CD14-positive monocyte (primary cell): ENCODE results near the gene RASAL3. TPM values are rescaled to one million over a fixed set of nuclear protein-coding genes. Genes with fewer than 3 reads are reported as not detected.

Source experiments
- DNase-seq, 3 donors: peaks; one replicate each; pipeline ENCODE4 v3.0.0-alpha.2; 2011 to 2022
- H2AFZ ChIP-seq: 2 replicates; pipeline ENCODE4 v1.6.0; 2012; ENCODE audit warnings: mild to moderate bottlenecking, low read depth, low read length, inconsistent platforms; ENCODE audit not compliant: insufficient read depth, poor library complexity, severe bottlenecking
- H3K27ac ChIP-seq, 2 donors: 1 replicate in 1 of 2; 2 replicates in 1 of 2; pipeline ENCODE4 v1.5.1; 2012 to 2013; ENCODE audit warnings: low read length in 2 of 2, control low read depth in 1 of 2, inconsistent platforms in 1 of 2, low read depth in 1 of 2, mild to moderate bottlenecking in 1 of 2
- H3K27me3 ChIP-seq, 2 donors: one replicate each; pipeline versions ENCODE4 v1.6.0 to v1.6.1; 2011 to 2013; ENCODE audit warnings: low read length in 2 of 2; ENCODE audit not compliant: control insufficient read depth in 2 of 2, insufficient read depth in 2 of 2
- H3K36me3 ChIP-seq, 2 donors: replicated peaks in 1 of 2; 1 replicate in 1 of 2; 2 replicates in 1 of 2; pipeline versions ENCODE4 v1.5.1 to v1.6.1; 2012 to 2013; ENCODE audit warnings: low read length in 2 of 2, control low read depth in 1 of 2, inconsistent platforms in 1 of 2, mild to moderate bottlenecking in 1 of 2; ENCODE audit not compliant: insufficient read depth in 2 of 2, control insufficient read depth in 1 of 2
- H3K4me1 ChIP-seq, 2 donors: 1 replicate in 1 of 2; 2 replicates in 1 of 2; pipeline versions ENCODE4 v1.5.1 to v1.6.1; 2012 to 2013; ENCODE audit warnings: low read length in 2 of 2, control low read depth in 1 of 2, inconsistent platforms in 1 of 2, mild to moderate bottlenecking in 1 of 2, moderate library complexity in 1 of 2; ENCODE audit not compliant: insufficient read depth in 2 of 2, control insufficient read depth in 1 of 2
- H3K4me2 ChIP-seq: replicated peaks from 2 replicates; pipeline ENCODE3; 2012; ENCODE audit warnings: low read length, moderate library complexity, mild to moderate bottlenecking; ENCODE audit not compliant: poor library complexity, severe bottlenecking; ENCODE audit errors: extremely low read depth
- H3K4me3 ChIP-seq, 3 experiments: fragments of 200-600 bp in 1 of 3; sonication (generic) in 1 of 3; replicated peaks in 1 of 3; 1 replicate in 2 of 3; 2 replicates in 1 of 3; pipeline ENCODE4 v1.5.1; 2011 to 2013; ENCODE audit warnings: low read length in 3 of 3, mild to moderate bottlenecking in 3 of 3, control low read depth in 2 of 3, low read depth in 2 of 3, inconsistent platforms in 1 of 3, moderate library complexity in 1 of 3
- H3K79me2 ChIP-seq: 2 replicates; pipeline ENCODE4 v1.6.0; 2012; ENCODE audit warnings: mild to moderate bottlenecking, control low read depth, inconsistent platforms, low read length, moderate library complexity; ENCODE audit not compliant: insufficient read depth
- H3K9ac ChIP-seq: 2 replicates; pipeline ENCODE4 v1.6.0; 2017; ENCODE audit warnings: low read length, mild to moderate bottlenecking; ENCODE audit not compliant: insufficient read depth, poor library complexity, severe bottlenecking
- H3K9me3 ChIP-seq, 2 donors: replicated peaks in 1 of 2; 1 replicate in 1 of 2; 2 replicates in 1 of 2; pipeline versions ENCODE4 v1.5.1 to v1.6.1; 2012 to 2013; ENCODE audit warnings: low read length in 2 of 2, control low read depth in 1 of 2; ENCODE audit not compliant: control insufficient read depth in 1 of 2, insufficient read depth in 1 of 2
- H4K20me1 ChIP-seq: 2 replicates; pipeline ENCODE4 v1.6.0; 2012; ENCODE audit warnings: mild to moderate bottlenecking, low read length, control low read depth, moderate library complexity; ENCODE audit not compliant: insufficient read depth
- H3K27ac Mint-ChIP-seq, 7 donors: one replicate each; pipeline ENCODE4 v1.8.0; 2020; ENCODE audit warnings: mild to moderate bottlenecking in 7 of 7, mixed read lengths in 7 of 7, moderate library complexity in 6 of 7, inconsistent platforms in 2 of 7
- H3K27me3 Mint-ChIP-seq, 3 donors: one replicate each; pipeline ENCODE4 v1.8.0; 2021 to 2022; ENCODE audit warnings: low read depth in 3 of 3, mild to moderate bottlenecking in 3 of 3, mixed read lengths in 3 of 3, moderate library complexity in 3 of 3, inconsistent platforms in 1 of 3
- H3K36me3 Mint-ChIP-seq, 2 donors: one replicate each; pipeline ENCODE4 v1.8.0; 2020; ENCODE audit warnings: mixed read lengths in 2 of 2, inconsistent platforms in 1 of 2, mild to moderate bottlenecking in 1 of 2
- H3K4me1 Mint-ChIP-seq: one replicate; pipeline ENCODE4 v1.8.0; 2020; ENCODE audit warnings: mild to moderate bottlenecking, mixed read lengths
- H3K4me3 Mint-ChIP-seq, 2 donors: one replicate each; pipeline ENCODE4 v1.8.0; 2020; ENCODE audit warnings: mild to moderate bottlenecking in 2 of 2, mixed read lengths in 2 of 2, moderate library complexity in 1 of 2
- H3K9me3 Mint-ChIP-seq, 7 donors: one replicate each; pipeline ENCODE4 v1.8.0; 2020 to 2022; ENCODE audit warnings: mixed read lengths in 7 of 7, mild to moderate bottlenecking in 6 of 7, moderate library complexity in 6 of 7, inconsistent platforms in 2 of 7
- CTCF ChIP-seq: fragments of 200-600 bp; IDR thresholded peaks from one replicate; pipeline ENCODE4 v1.8.0; 2022; ENCODE audit warnings: antibody characterized with exemption, mild to moderate bottlenecking
- WGBS: methylation state at CpG from one replicate; pipeline ENCODE4 v1.1.5; 2013; ENCODE audit warnings: missing lambda C conversion rate; ENCODE audit not compliant: insufficient coverage; 5-methylcytosine and 5-hydroxymethylcytosine counted together
- intact Hi-C, 2 donors: fragments of 100-400 bp; cut with micrococcal nuclease; formaldehyde crosslinking; loops; one replicate each; pipeline versions ENCODE4 v1.15.0 to v1.15.1; 2023
- polyA plus RNA-seq, 3 donors: library from polyadenylated mRNA; depleted of rRNA in 1 of 3; unstranded in 2 of 3; stranded (reverse) in 1 of 3; fragments of 300-500 nt in 2 of 3; fragments of >200 nt in 1 of 3; fragmentation: Illumina TruSeq in 2 of 3; gene quantifications; 1 replicate in 2 of 3; 2 replicates in 1 of 3; pipeline ENCODE4 v1.2.3, GENCODE V29; 2012 to 2021

The RASAL3 gene
- polyA plus RNA-seq, 3 donors, result 4.5 to 45.4 (median 13.6) TPM

- Histone ChIP-seq H2AFZ (no peak overlapping the region), H3K27me3 (no peaks in the 10 kb centered on the region), H3K27ac (no peak overlapping the region), H3K4me3 (no peak overlapping the region), H3K9me3 (no peaks in the 10 kb centered on the region), H3K9ac (no peak overlapping the region), H3K79me2 (no peaks in the 10 kb centered on the region), H3K4me1 (peaks cover 11 to 12% of the 10 kb centered on the region in 2 donors), H3K4me2 (no peak overlapping the region), H3K36me3 (peaks cover 45 to 62% of the 10 kb centered on the region in 2 donors), H4K20me1 (peaks cover 4% of the 10 kb centered on the region)
- no peak for TF ChIP-seq CTCF
- intact Hi-C loops, result no loop called here
- Mint-ChIP-seq H3K9me3 (peaks cover 0 to 8% (median 4%) of the 10 kb centered on the region in 7 donors), H3K27ac (no peak overlapping the region), H3K4me3 (no peak overlapping the region), H3K36me3 (peaks cover 46% of the 10 kb centered on the region in 2 donors), H3K4me1 (peaks cover 15% of the 10 kb centered on the region), H3K27me3 (peaks cover 0 to 1% (median 0%) of the 10 kb centered on the region in 3 donors)
- WGBS, result 99% methylated on average over 28 of the region's 44 CpGs
- DNase-seq, result no peak
Measured at GRCh38 chr19:15453091-15453578, 11.2 kb downstream of the RASAL3 start.

GRCh38 chr19:15452111-15453047, 12.0 kb downstream of the RASAL3 start:
- H3K9me3 Mint-ChIP-seq, result peaks cover 0 to 3% (median 2%) of the 10 kb centered on the region in 7 donors
- Histone ChIP-seq H3K4me2 (no peak overlapping the region), H3K4me3 (no peak overlapping the region), H3K79me2 (no peaks in the 10 kb centered on the region), H4K20me1 (peaks cover 4% of the 10 kb centered on the region), H3K27ac (no peak overlapping the region), H3K27me3 (no peaks in the 10 kb centered on the region), H3K36me3 (peaks cover 40 to 55% of the 10 kb centered on the region in 2 donors), H3K9ac (no peak overlapping the region), H3K4me1 (peaks cover 11 to 12% of the 10 kb centered on the region in 2 donors), H3K9me3 (no peaks in the 10 kb centered on the region), H2AFZ (no peak overlapping the region)
- DNase-seq, result no peak
- 94% methylated on average over 32 of the region's 37 CpGs for WGBS
- intact Hi-C loops, result no loop called here
- H3K4me1 Mint-ChIP-seq, result peaks cover 15% of the 10 kb centered on the region
- H3K36me3 Mint-ChIP-seq, result peaks cover 40 to 42% of the 10 kb centered on the region in 2 donors
- H3K27me3 Mint-ChIP-seq, result peaks cover 0 to 1% (median 0%) of the 10 kb centered on the region in 3 donors
- H3K27ac Mint-ChIP-seq, result peak overlapping the region in 3 of 7 donors; percentile 38 to 53 (median 50)
- no peak overlapping the region for H3K4me3 Mint-ChIP-seq
- no peak for TF ChIP-seq CTCF
